Endothelial cell of umbilical vein (primary cell): Measurements from ENCODE around the gene NKD2. TPM values are rescaled to one million over a fixed set of nuclear protein-coding genes. Genes with fewer than 3 reads are reported as not detected.

Source experiments
- BruUV-seq: library from RNA; stranded (reverse); fragments of 400-500 nt; replicated peaks from 2 replicates; lab custom pipeline; 2021; lab: Mats Ljungman, UMichigan
- CTCF ChIA-PET: fragments of 300-600, 350-600 bp; sonication (Branson Sonifier 250); formaldehyde crosslinking; loops from one replicate; lab custom pipeline; 2021; ENCODE audit warnings: antibody characterized with exemption, inconsistent platforms; lab: Charles Lee
- POLR2A ChIA-PET: fragments of 300-600, 350-600 bp; sonication (Branson Sonifier 250); formaldehyde crosslinking; loops from one replicate; lab custom pipeline; 2021; ENCODE audit warnings: antibody characterized with exemption, inconsistent platforms; lab: Charles Lee
- DNase-seq: peaks from one replicate; pipeline ENCODE4 v3.0.0-alpha.2; 2011; ENCODE audit warnings: low read depth, low spot score
- FAIRE-seq: peaks from 2 replicates; lab custom pipeline; 2011; peaks lifted over from hg19 to GRCh38; lab: Jason Lieb, UNC
- H2AFZ ChIP-seq: 2 replicates; pipeline ENCODE4 v1.6.0; 2012; ENCODE audit warnings: low read depth, low read length, control low read depth, inconsistent platforms
- H3K27ac ChIP-seq: 2 replicates; pipeline ENCODE4 v1.5.1; 2011; ENCODE audit warnings: low read depth, mild to moderate bottlenecking, control low read depth, low read length, moderate library complexity; ENCODE audit not compliant: insufficient read depth
- H3K27me3 ChIP-seq, 2 experiments: 2 replicates each; pipeline versions ENCODE4 v1.6.0 to v1.6.1; 2011; ENCODE audit warnings: low read length in 2 of 2, mixed read lengths in 1 of 2; ENCODE audit not compliant: control insufficient read depth in 2 of 2, insufficient read depth in 2 of 2
- H3K36me3 ChIP-seq, 2 experiments: 2 replicates in 1 of 2; 3 replicates in 1 of 2; pipeline ENCODE4 v1.5.1; 2011; ENCODE audit warnings: low read length in 2 of 2, mild to moderate bottlenecking in 1 of 2, moderate library complexity in 1 of 2; ENCODE audit not compliant: control insufficient read depth in 2 of 2, insufficient read depth in 2 of 2; ENCODE audit errors: extremely low read depth in 1 of 2
- H3K4me1 ChIP-seq: 3 replicates; pipeline ENCODE4 v1.5.1; 2011; ENCODE audit warnings: mild to moderate bottlenecking, low read length; ENCODE audit not compliant: control insufficient read depth, insufficient read depth; ENCODE audit errors: extremely low read depth
- H3K4me2 ChIP-seq: 2 replicates; pipeline ENCODE4 v1.6.1; 2011; ENCODE audit warnings: low read length, control low read depth, mixed read lengths; ENCODE audit not compliant: insufficient read depth
- H3K4me3 ChIP-seq, 3 experiments: fragments of 200-600 bp in 1 of 3; sonication (generic), shearing (Covaris generic) in 1 of 3; replicated peaks in 1 of 3; 2 replicates each; pipeline ENCODE4 v1.5.1; 2011 to 2016; ENCODE audit warnings: control low read depth in 3 of 3, low read length in 3 of 3, mild to moderate bottlenecking in 2 of 3, inconsistent platforms in 1 of 3, low read depth in 1 of 3, moderate library complexity in 1 of 3; ENCODE audit not compliant: insufficient read depth in 1 of 3
- H3K79me2 ChIP-seq: 2 replicates; pipeline ENCODE4 v1.6.0; 2012; ENCODE audit warnings: low read length, inconsistent platforms; ENCODE audit not compliant: control insufficient read depth, insufficient read depth
- H3K9ac ChIP-seq: replicated peaks from 2 replicates; pipeline ENCODE3; 2011; ENCODE audit warnings: low read length, control low read depth; ENCODE audit not compliant: insufficient read depth; ENCODE audit errors: extremely low read depth
- H3K9me1 ChIP-seq: replicated peaks from 3 replicates; pipeline ENCODE4 v1.6.0; 2011; ENCODE audit warnings: mild to moderate bottlenecking, low read length; ENCODE audit not compliant: control insufficient read depth, insufficient read depth; ENCODE audit errors: extremely low read depth
- H3K9me3 ChIP-seq: replicated peaks from 2 replicates; pipeline ENCODE4 v1.5.1; 2012; ENCODE audit warnings: low read length, inconsistent platforms; ENCODE audit not compliant: control insufficient read depth, insufficient read depth
- H4K20me1 ChIP-seq: replicated peaks from 2 replicates; pipeline ENCODE3; 2011; ENCODE audit warnings: mild to moderate bottlenecking, low read length; ENCODE audit not compliant: control insufficient read depth, insufficient read depth; ENCODE audit errors: extremely low read depth
- EZH2 ChIP-seq: IDR thresholded peaks from 2 replicates; pipeline ENCODE4 v1.6.1; 2012; ENCODE audit warnings: borderline replicate concordance, low read depth, mild to moderate bottlenecking, moderate library complexity, low read length, inconsistent platforms; ENCODE audit not compliant: severe bottlenecking
- FOS ChIP-seq: IDR thresholded peaks from 2 replicates; pipeline ENCODE4 v1.6.1; 2011; ENCODE audit warnings: mild to moderate bottlenecking, low read length, moderate library complexity, borderline replicate concordance; ENCODE audit not compliant: insufficient read depth
- GATA2 ChIP-seq: IDR thresholded peaks from 2 replicates; pipeline ENCODE4 v1.7.0; 2011; ENCODE audit warnings: low read depth, mild to moderate bottlenecking, moderate library complexity, mixed read lengths, low read length; ENCODE audit not compliant: insufficient read length, insufficient read depth
- JUN ChIP-seq: IDR thresholded peaks from 2 replicates; pipeline ENCODE4 v1.6.1; 2011; ENCODE audit warnings: borderline replicate concordance, low read depth; ENCODE audit not compliant: insufficient read length, insufficient read depth
- MYC ChIP-seq: IDR thresholded peaks from one replicate; pipeline ENCODE4 v1.6.1; 2011; ENCODE audit warnings: mild to moderate bottlenecking, low read depth, low read length
- POLR2A ChIP-seq: IDR thresholded peaks from 2 replicates; pipeline ENCODE4 v1.6.1; 2012; ENCODE audit warnings: low read depth, mild to moderate bottlenecking, control low read depth, low read length
- POLR2AphosphoS5 ChIP-seq: IDR thresholded peaks from 2 replicates; pipeline ENCODE4 v1.6.1; 2012; ENCODE audit warnings: low read depth, mild to moderate bottlenecking, control low read depth, low read length, moderate library complexity; ENCODE audit not compliant: insufficient read depth
- dilution Hi-C: fragments of 300-500 bp; cut with MboI; formaldehyde crosslinking; loops from one replicate; pipeline ENCODE4 v1.15.0; 2019; ENCODE audit warnings: low sequenced_read_pairs; ENCODE audit not compliant: extremely low pct_ligation_motif_present
- intact Hi-C: fragments of 100-400 bp; cut with micrococcal nuclease; formaldehyde crosslinking; loops from one replicate; pipeline ENCODE4 v1.10.0; 2022
- polyA plus RNA-seq, 4 experiments: library from polyadenylated mRNA; depleted of rRNA in 3 of 4; stranded (reverse) in 3 of 4; unstranded in 1 of 4; fragments of >200 nt; gene quantifications; 2 replicates each; pipeline versions ENCODE4 v1.2.1 to v1.2.3, GENCODE V29; 2011 to 2012; ENCODE audit warnings: missing spikeins in 1 of 4
- total RNA-seq: library from RNA; stranded (reverse); gene quantifications from 2 replicates; pipeline ENCODE4 v1.2.3, GENCODE V29; 2021
- TF ChIP-seq, protein P1 (sequence below), 2 donors: IDR thresholded peaks; 1 replicate in 1 of 2; 2 replicates in 1 of 2; pipeline ENCODE4 v1.5.1; 2011; ENCODE audit warnings: low read length in 2 of 2, mild to moderate bottlenecking in 2 of 2, moderate library complexity in 2 of 2, control low read depth in 1 of 2, inconsistent platforms in 1 of 2, low read depth in 1 of 2; ENCODE audit not compliant: insufficient read depth in 1 of 2; ENCODE audit errors: extremely low read depth in 1 of 2
- TF ChIP-seq, protein P2 (sequence below): IDR thresholded peaks from 2 replicates; pipeline ENCODE4 v1.6.1; 2011; ENCODE audit not compliant: insufficient read depth, insufficient read length

Gene NKD2
- total and polyA plus RNA-seq, 2 donors (not counting 3 experiments of a cell fraction or from before 2014, with no cell fraction given) = 0.08 TPM; not detected in 1

DNA sequence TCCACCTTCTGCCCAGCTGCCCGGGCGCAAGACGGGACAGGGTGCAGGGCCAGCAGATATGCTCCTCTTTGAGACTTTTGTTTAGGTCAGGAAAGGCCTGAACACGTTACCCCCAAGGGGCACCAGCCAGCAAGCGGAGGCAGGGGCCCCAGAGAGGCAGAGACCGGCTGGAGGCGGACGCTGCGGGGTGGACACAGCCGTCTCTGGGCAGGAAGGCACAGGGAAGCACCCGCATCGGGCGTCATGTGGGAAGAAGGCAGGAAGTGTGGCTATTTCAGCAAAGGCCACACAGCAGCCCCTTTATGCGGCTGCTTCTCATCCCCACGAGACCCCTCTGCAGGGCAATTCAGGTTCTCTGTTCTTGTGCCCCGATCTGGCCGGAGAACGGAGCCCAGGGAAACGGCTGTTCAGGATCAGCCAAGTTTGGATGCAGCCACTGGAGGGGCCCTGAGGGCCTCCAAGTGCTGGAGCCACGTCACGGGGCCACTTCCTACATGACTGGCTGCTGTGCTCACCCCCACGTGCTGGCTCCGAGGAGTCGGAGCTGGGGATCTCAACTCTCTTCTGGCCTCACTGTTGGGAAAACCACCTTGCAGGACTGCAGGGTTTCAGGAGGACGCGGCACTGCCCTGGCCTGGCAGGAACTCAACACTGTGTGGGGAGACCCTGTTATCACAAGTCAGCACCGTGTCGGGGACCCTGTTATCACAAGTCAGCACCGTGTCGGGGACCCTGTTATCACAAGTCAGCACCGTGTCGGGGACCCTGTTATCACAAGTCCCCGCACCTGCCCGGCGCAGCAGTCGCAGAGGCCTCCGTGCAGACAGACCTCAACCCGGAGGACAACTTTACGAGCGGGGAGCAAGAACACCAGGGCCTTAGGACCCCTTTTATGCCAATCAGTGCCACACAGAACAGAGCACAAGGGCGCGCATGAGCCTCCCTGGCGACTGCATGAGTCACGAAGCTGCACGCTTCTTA, 58.8 kb downstream of the NKD2 start:
- no TSS peak for BruUV-seq
- no peaks in the 10 kb centered on the region for H3K79me2 ChIP-seq
- no peaks in the 10 kb centered on the region for H3K4me1 ChIP-seq
- no peak overlapping the region for H3K9ac ChIP-seq
- ChIA-PET CTCF (no interaction called here), POLR2A (no interaction called here)
- no peak overlapping the region for H3K4me2 ChIP-seq
- H3K27me3 ChIP-seq = no peaks in the 10 kb centered on the region
- no peak overlapping the region for H3K4me3 ChIP-seq
- H3K27ac ChIP-seq = no peak overlapping the region
- no peak for FAIRE-seq
- intact Hi-C loops (no loop called here), dilution Hi-C loops (no loop called here)
- peaks cover 0 to 33% of the 10 kb centered on the region in 2 experiments for H3K36me3 ChIP-seq
- TF ChIP-seq MYC (no peak), FOS (no peak)
- no peaks in the 10 kb centered on the region for H4K20me1 ChIP-seq
- no peaks in the 10 kb centered on the region for H3K9me1 ChIP-seq
- no peak overlapping the region for H2AFZ ChIP-seq
- DNase-seq = no peak
- H3K9me3 ChIP-seq = no peaks in the 10 kb centered on the region

DNA sequence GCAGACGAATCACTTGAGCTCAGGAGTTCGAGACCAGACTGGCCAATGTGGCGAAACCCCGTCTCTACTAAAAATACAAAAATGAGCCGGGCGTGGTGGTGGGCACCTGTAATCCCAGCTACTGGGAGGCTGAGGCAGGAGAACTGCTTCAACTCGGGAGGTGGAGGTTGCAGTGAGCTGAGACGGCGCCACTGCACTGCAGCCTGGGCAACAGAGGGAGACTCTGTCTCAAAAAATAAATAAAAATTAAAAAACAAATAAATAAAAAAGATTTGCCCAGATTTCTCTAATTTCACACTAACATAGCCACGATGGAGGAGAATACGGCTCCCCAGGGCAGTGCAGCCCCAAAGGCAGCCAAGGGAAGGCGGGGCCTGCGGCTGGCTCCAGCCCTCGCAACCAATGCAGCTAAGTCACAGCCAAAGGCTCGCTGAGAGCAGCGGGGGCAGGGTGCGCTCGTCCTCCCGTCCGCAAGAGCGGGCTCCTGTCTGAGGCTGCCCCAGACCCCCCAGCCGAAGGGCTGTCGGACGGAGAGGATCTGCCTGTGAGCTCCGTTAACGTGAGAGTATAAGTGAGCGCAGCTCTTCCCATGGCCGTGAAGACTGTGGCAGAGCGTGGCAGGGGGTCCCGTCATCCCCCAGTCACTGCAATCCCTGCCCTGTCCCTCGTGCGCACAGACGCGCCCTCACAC, 59.7 kb downstream of the NKD2 start:
- no peak overlapping the region for H2AFZ ChIP-seq
- TF ChIP-seq, protein P1, sequence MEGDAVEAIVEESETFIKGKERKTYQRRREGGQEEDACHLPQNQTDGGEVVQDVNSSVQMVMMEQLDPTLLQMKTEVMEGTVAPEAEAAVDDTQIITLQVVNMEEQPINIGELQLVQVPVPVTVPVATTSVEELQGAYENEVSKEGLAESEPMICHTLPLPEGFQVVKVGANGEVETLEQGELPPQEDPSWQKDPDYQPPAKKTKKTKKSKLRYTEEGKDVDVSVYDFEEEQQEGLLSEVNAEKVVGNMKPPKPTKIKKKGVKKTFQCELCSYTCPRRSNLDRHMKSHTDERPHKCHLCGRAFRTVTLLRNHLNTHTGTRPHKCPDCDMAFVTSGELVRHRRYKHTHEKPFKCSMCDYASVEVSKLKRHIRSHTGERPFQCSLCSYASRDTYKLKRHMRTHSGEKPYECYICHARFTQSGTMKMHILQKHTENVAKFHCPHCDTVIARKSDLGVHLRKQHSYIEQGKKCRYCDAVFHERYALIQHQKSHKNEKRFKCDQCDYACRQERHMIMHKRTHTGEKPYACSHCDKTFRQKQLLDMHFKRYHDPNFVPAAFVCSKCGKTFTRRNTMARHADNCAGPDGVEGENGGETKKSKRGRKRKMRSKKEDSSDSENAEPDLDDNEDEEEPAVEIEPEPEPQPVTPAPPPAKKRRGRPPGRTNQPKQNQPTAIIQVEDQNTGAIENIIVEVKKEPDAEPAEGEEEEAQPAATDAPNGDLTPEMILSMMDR (IDR thresholded peaks at IDR 0.05; ENCODE audit: extremely low read depth in 1 of 2, insufficient read depth in 1 of 2, low read depth in 1 of 2, low read length in 2 of 2) = no peak
- TF ChIP-seq MYC = no peak
- no peak for TF ChIP-seq FOS
- TF ChIP-seq JUN = no peak
- no peak for TF ChIP-seq POLR2A
- no peak for TF ChIP-seq GATA2
- no peak for TF ChIP-seq EZH2
- TF ChIP-seq POLR2AphosphoS5 = no peak
- TF ChIP-seq, protein P2, sequence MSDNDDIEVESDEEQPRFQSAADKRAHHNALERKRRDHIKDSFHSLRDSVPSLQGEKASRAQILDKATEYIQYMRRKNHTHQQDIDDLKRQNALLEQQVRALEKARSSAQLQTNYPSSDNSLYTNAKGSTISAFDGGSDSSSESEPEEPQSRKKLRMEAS = no peak
- intact Hi-C loops = no loop called here
- no TSS peak for BruUV-seq
- H3K9me3 ChIP-seq = no peaks in the 10 kb centered on the region
- dilution Hi-C loops = no loop called here
- ChIA-PET POLR2A (no interaction called here), CTCF (no interaction called here)
- no peak overlapping the region for H3K9ac ChIP-seq
- H3K27ac ChIP-seq = no peak overlapping the region
- H3K36me3 ChIP-seq = peaks cover 0 to 26% of the 10 kb centered on the region in 2 experiments
- H4K20me1 ChIP-seq = no peaks in the 10 kb centered on the region
- FAIRE-seq (no peak), DNase-seq (no peak)
- no peaks in the 10 kb centered on the region for H3K79me2 ChIP-seq
- H3K4me3 ChIP-seq = no peak overlapping the region
- H3K27me3 ChIP-seq = no peaks in the 10 kb centered on the region
- H3K4me2 ChIP-seq = no peak overlapping the region
- no peaks in the 10 kb centered on the region for H3K9me1 ChIP-seq
- H3K4me1 ChIP-seq = no peaks in the 10 kb centered on the region
